Activated CD8-positive, alpha-beta memory T cell treated with anti-CD3 and anti-CD28 coated beads for 36 hours (primary cell): Measurements from ENCODE around the gene TMEM253. TPM values are rescaled to one million over a fixed set of nuclear protein-coding genes. Genes with fewer than 3 reads are reported as not detected.

Experiments
- CTCF ChIA-PET: fragments of 350-600 bp; sonication (Branson Sonifier 250); formaldehyde crosslinking; loops from one replicate; lab custom pipeline; 2021; ENCODE audit warnings: antibody characterized with exemption; lab: Charles Lee
- POLR2A ChIA-PET: fragments of 350-600 bp; sonication (Branson Sonifier 250); formaldehyde crosslinking; loops from one replicate; lab custom pipeline; 2021; ENCODE audit warnings: antibody characterized with exemption; lab: Charles Lee
- total RNA-seq, 2 experiments: library from RNA; stranded (reverse); gene quantifications; one replicate each; pipeline ENCODE4 v1.2.3, GENCODE V29; 2021

TMEM253 gene
- under 1 TPM in 1 of 2 experiments, not detected in 1; 0.13 TPM for total RNA-seq

DNA sequence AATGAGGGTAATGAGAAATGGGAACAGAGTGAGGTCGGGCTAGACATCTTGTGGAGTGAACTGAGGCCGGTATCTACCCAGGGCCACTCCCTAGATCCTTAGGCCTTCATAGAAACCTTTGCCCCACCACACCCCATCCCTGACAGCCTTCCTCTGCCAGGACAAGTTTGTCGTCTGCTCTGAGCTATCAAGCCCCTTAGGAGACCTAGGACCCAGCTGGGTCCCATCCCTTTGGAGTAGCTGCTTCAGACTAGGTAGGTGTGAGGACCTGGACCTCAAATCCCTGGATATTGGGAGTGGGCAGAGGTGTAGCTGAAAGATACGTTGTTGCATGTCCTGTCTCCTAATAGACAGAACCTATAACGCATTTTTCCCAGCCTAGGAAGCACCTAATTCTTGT, at the start of gene TMEM253:
Gene TMEM253 (plus strand): TSS at position 136 of the 400 bp plus-strand sequence. CDS start 278 bp downstream, outside the sequence.
- ChIA-PET POLR2A (no interaction called here), CTCF (interaction anchor here (1.2 to 8.1 kb wide), 5 partner anchors 7 to 86 kb away, joined by 3 to 142 read pairs (median 5); partner anchors contain the start of gene ARHGEF40)

DNA sequence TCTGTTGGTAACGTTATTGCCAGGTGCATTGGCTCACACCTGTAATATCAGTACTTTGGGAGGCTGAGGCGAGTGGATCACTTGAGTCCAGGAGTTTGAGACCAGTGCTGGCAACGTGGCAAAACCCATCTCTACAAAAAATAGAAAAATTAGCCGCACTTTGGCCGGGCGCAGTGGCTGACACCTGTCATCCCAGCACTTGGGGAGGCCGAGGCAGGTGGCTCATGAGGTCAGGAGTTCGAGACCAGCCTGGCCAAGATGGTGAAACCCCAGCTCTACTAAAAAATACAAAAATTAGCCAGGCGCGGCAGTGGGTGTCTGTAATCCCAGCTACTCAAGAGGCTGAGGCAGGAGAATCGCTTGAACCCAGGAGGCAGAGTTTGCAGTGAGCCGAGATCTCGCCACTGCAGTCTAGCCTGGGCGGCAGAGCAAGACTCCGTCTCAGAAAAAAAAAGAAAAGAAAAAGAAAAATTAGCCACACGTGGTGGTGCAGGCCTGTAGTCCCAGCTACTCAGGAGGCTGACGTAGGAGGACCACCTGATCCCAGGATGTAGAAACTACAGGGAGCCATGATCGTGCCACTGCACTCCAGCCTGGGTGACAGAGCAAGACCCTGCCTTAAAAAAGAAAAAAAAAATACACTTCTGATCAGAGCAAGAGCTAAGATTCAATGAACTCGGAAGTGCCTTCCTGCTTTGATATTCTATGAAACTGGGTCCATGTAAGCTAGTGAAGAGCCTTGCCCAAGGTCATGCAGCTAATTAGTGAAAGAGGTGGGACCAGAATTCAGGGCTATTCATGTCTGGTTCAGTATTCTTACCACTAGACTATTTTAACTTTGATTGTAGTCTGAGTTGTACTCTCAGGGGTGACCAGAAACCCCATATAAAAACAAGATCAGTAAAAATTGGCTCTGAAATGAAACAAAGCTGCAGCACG, 47.4 kb upstream of the TMEM253 start:
- CTCF ChIA-PET: interaction anchor here (0.6 kb wide), 1 partner anchor 391 kb away, joined by 3 read pairs; no protein-coding TSS in a partner anchor
- POLR2A ChIA-PET: no interaction called here

DNA sequence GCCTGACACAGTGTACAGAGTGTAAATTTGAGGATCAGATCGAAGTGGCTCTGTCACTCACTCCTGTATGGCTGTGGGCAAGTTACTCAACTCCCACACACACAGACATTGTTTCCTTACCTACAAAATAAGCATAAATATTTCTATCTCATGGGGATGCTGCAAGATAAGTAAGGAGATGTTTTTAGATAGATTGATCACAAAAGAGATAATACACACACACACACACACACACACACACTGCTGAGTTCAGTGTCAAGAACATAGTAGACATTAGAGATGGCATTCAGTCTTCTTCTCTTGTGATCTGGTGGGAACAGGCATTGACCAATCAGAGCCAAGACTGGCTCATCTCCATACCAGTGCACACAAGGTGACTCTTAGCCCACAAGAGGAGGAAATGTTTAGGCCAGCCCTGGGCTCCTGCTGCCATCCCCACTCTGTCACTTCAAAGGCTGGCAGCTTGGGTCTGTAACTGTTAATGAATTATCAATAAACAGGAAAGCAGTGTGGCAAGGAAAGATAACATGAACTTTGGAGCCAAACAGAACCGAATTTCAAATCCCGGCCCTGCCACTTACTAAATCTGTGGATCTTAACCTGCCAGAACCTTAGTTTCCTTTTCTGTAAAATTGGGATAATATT, 46.6 kb upstream of the TMEM253 start:
- POLR2A ChIA-PET: no interaction called here
- CTCF ChIA-PET: interaction anchor here (0.6 kb wide), 1 partner anchor 392 kb away, joined by 3 read pairs; no protein-coding TSS in a partner anchor

DNA sequence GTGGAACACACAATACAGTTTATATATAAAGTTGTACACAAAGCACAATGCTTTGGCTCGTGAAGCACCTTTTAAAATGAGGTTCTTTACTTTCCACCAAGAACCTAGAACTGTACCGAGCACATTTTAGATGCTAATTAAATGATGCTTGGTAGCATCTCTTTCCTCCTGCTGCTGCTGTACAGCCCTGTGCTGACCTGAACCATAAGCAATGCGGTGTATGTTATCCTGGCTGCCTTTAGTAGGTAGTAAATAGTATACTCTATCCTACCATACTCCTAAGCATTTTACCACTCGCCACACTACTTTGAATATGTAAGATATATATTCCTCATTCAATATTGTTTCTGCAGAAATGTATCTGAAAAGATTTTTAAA, 46.1 kb upstream of the TMEM253 start:
- CTCF ChIA-PET: no interaction called here
- POLR2A ChIA-PET: no interaction called here

DNA sequence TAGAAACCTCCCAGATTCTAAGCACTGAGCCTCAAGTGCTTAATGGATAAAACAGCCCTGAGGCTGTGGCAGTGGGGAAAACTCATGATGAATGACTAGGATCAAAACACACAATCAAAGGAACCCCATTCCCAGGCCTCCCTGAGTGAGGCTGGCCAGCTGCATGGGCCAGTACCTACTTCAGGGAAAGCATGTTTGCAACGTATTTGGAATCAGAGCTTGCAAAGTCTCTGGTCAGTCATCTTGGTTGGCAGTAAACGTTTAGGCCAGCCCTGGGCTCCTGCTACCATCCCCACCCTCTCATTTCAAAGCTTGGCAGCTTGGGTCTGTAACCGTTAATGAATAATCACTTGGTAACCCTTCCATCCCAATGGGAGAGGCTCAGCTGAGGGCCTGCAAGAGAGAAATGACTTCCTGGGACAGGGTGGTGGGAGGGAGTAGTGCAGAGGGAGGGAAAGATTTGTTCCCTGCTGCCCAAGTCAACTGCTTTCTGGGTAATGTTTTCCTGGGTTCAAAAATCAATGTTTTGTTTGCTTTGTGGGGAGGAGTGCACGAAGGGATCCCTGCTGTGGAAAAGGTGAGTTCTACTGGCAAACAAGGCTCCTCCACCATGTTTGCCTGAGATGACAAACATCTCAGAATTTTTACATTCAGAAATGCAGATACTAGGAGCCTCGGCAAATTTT, 45.3 kb upstream of the TMEM253 start:
- ChIA-PET POLR2A (interaction anchor here (0.5 kb wide), 1 partner anchor 76 kb away, joined by 4 read pairs; no protein-coding TSS in a partner anchor), CTCF (no interaction called here)

DNA sequence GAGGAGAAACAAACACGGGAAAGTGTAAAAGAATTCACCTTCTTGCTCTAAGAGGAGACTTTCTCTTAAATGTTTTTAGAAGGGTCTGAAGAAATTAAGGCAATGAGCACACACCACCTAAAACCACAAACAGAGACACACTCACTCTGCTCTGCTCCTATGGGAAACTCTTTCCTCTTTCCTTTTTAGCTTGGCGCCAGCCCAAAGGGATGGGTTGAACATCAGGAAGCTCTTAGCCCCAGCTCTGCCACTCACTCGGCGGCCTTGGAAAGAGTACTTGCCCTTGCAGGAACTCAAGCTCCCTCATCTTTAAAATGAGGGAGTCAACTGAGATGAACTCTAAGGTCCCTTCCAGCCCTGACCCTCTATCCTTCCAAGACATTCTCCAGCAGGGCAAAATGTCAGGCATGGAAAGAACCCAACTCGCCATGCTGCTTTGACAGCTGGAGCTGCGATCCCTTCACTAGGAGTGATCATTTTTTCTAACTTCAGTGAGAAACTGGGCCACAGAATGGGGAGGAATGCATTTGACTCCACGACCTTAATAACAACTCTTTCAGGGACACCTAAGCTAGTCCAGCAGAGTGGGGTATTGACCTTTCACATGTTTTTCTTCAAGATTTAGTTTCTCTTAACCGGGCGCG, 44.2 kb upstream of the TMEM253 start:
- ChIA-PET POLR2A (no interaction called here), CTCF (interaction anchor here (1.0 kb wide), 1 partner anchor 48 kb away, joined by 4 read pairs; no protein-coding TSS in a partner anchor)

DNA sequence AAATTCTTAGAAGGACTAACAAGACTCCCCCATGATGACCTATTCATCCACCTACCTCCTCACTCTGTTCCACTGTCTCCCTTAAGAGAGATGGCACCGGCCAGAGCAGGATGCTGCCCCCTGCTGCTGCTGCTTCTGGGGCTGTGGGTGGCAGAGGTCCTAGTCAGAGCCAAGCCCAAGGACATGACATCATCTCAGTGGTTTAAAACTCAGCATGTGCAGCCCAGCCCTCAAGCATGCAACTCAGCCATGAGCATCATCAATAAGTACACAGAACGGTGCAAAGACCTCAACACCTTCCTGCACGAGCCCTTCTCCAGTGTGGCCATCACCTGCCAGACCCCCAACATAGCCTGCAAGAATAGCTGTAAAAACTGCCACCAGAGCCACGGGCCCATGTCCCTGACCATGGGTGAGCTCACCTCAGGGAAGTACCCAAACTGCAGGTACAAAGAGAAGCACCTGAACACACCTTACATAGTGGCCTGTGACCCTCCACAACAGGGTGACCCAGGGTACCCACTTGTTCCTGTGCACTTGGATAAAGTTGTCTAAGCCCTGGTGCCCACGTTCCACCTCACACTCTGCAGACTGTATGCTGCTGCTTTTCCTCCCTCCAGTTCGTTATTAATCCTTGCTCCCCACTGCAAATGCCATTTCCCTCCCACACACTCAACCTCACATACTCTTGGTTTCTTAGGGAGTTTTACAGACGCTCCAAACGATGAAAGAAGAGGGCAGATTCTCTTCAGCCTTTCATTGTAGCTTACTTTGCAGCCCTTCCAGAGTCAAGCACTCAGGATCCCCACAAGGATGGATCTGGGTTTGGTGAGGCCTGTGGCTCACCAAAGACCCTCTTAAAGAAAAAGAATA, 42.8 kb upstream of the TMEM253 start, which contains the start of gene RNASE8:
Gene RNASE8 (plus strand): TSS at position 20 of the 873 bp plus-strand sequence. CDS start 71 bp downstream, at position 91.
- CTCF ChIA-PET: no interaction called here
- POLR2A ChIA-PET: no interaction called here

DNA sequence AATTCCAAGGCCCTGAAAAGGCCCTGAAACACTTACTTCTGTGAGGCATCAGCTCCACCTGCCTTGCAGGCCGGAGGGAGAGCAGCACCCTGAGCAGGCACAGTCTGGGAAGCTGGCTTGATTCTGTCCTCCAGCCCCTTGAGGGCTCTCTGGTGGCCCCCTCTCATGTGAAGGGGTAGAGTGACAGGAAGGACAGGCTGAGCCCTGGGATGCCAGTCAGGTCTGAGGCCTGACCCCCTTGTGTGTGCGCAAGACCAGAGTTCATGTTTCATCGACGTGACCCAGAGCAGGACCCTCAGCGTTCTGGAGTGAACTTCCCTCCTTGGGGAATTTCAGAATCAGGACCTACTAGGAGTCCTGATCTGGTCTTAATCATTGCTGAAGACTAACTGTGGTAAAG, 42.0 kb upstream of the TMEM253 start:
- CTCF ChIA-PET: no interaction called here

DNA sequence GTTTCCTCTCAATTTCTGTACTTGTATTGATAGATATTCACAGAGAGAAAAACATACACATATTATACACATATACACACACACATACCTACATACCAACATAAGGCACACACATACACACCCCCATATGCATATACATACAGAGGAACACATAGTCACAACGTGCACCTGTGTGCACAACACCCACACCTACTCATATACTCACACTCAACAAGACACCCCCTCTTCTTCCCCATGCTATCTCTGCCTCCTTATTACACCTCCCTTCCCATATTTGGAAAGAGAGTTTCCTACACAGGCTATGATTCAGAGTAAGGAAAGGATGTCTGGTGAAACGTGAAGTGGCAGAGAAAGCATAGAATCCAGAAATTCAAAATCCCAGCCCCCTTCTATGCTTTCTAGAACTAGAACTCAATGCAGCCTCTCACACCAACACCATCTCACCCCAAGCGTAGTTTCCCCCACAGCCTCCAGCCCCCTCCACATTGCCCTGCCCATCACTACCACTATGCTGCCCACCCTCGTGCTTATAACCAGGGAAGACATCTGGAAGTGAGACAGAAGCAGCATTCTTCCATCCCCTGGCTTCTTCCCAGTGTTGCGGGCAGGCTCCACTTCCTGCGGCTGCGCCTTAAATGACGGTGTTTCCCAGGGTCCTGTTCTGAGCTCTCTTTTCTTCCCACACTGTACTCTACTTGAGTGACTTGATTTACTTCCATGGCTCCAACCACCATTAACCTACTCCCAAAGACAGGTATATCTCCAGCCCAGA, 40.8 kb upstream of the TMEM253 start:
- ChIA-PET POLR2A (no interaction called here), CTCF (interaction anchor here (1.3 kb wide), 1 partner anchor 33 kb away, joined by 4 read pairs; no protein-coding TSS in a partner anchor)

More for the DNA sequence above, 42.0 kb upstream of the TMEM253 start:
- POLR2A ChIA-PET: no interaction called here

DNA sequence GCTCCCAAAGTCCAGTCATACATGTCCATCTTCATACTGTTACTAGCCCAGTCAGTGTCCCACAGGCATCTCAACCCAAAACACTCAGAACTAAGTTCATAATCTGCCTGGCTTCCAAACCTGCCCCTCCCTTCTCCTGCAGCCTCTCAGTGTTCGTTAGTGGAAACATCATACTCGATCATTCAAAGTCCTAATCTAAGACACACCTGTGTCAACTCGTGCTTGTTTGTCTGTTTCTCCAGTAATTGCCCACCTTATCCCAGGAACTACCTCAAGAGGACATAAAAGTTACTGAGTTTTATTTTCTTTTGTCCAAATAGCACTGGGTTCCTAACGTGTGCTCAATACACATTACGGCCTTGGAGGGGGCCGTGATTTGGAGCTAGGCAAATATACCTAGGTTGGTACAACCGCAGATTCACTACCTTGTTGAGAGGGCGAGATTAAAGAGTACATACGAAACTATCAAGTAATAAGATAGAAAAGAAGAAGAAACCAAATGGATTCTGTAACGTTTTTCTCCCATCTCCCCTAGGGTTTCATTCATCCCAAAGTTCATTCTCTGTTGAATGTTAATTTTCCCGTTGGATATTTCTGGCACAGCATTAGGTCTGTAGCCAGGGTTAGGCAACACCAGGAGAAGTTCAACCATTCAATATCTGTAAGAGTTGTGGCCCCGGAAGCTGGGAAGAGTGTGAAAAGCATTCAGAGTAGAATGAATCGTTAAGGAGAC, 40.1 kb upstream of the TMEM253 start:
- ChIA-PET CTCF (interaction anchor here (1.3 kb wide), 1 partner anchor 32 kb away, joined by 4 read pairs; no protein-coding TSS in a partner anchor), POLR2A (no interaction called here)

DNA sequence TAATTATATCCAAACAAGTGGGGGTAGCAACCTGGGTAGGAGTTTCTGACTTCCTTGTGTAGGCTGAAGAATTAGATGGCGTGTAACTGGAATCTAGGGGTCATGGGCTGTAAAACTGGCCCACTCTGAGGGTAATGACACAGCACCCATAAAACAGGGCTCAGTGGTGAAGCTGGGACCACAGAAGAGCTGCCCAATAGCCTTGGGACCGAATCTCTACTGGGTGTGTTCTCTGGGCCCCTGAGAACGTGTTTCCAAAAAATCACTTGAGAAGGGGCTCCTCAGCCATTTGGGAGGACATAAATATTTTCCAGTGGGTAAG, 39.6 kb upstream of the TMEM253 start:
- CTCF ChIA-PET: interaction anchor here (1.3 to 1.5 kb wide), 2 partner anchors 11 to 32 kb away, joined by 3 to 4 read pairs; no protein-coding TSS in a partner anchor
- POLR2A ChIA-PET: no interaction called here

DNA sequence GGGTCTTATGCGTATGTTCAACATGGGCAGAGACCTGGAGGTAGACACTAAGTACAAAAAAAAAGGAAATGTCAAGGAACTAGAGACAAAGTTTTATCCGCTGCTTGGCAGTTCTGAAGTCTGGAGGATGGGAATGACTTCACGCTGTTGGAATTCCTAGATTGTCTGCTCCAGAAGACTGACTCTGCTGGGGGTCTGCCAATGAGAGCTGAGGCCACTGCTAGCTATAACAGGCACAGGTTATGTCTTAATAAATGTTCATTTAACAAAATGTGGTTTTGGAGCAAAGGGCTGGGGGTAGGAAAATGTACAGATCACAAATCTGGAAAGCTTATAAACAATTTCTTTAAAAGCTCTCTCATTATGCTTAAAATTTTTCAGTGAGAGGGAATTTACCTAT, 37.4 kb upstream of the TMEM253 start:
- ChIA-PET POLR2A (no interaction called here), CTCF (interaction anchor here (1.2 kb wide), 1 partner anchor 29 kb away, joined by 3 read pairs; no protein-coding TSS in a partner anchor)

DNA sequence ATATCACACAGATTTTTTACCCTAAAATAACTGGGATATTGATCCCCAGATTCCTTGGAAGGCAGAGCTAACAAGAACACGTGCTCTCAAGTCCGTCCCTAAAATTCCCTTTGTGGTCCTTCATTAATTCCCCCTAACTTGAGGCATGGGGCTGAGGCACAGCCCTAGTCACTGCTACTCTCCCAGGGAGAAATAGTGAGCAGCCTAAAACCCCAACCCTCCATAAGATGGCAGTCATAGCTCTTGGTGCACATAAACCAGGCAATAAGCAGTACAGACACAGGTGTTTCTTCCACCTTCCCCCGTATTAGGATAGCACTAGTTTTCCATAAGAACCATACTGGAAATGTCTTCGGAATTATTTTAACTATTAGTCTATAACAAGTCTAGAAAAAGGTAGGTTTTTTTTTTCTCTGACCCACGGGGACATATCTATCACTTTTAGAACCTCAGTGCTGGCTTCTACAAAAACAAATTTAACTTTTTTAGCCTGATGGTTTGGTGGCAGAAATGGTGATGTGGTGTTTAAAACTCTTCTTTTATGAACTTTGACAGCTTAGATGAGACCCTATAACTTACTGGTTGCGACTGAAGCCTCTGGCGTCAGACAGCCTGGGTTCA, 33.9 kb upstream of the TMEM253 start:
- ChIA-PET CTCF (interaction anchor here (2.2 to 4.4 kb wide), 5 partner anchors 22 to 52 kb away, joined by 6 to 42 read pairs (median 28); partner anchors contain the start of gene ZNF219), POLR2A (no interaction called here)

DNA sequence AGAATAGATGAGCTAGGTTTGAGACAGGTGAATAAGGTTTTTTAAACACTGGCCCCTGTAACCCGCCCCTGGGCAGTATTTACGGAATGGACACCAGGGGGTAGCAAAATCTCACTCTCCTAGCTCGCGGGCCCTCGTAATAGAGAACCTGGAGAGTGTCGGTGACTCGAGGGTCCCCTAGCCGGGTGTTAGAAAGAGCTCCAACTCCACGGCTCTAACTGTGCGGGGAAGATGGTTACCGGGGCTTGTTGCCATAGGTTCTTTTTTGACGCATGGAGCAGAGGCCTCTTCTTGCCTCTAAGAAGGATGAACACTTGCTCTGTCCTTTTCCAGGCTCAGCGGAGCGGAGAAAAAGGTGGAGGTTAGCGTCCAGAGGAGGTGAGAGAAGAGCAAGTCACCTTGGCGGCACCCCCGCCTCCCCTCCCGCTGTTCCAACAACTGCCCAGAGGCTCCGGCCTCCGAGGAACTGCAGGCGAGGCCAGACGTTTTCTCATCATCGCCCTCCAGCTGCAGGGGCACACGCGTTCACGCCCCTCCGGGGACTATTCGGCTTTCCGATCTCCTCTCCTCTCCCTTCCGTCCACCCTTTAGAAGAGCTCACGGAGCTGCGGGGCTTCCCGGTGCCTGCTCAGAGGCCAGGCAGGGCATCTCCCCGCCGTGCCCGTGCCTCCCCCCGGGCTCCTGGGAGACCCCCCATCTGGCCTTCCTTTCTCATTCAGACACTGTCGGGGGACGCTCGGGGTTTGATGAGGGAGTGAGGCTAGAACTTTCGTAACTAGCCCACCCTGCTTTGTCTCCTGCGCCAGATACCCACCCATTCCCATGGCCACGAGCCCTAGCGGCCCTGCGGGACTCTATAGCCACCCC, 32.1 kb upstream of the TMEM253 start:
- POLR2A ChIA-PET: no interaction called here
- CTCF ChIA-PET: interaction anchor here (0.6 to 4.4 kb wide), 11 partner anchors 16 to 1459 kb away, joined by 3 to 42 read pairs (median 5); partner anchors contain the start of genes TMEM253 and ZNF219
